ENCODE results near the gene DNLZ.
"Not testable (repeated sequence)": the region's sequence is repeated elsewhere in the genome, so short reads cannot be mapped to it uniquely, and the experiment has no call there.

Gene DNLZ

DNA sequence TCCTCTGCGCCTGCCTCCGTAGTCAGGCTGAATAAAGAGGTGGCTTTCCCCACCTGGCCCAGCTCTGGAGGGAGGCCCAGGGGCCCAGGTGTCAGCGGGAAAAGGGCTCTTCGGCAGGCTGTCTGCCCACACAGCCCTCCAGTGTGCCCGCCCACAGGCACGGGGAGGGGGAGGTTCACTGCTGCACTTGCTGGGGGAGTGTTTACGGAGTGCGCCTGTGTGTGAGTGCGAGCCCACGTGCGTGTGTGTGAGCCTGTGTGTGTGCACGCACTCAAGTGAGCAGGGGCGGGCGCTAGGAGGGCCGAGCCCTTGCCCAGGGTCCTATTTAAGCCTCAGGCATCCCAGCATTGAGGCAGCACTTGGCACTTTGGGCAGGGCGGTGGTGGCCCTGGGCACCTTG, 10.9 kb downstream of the DNLZ start:
- no peak for DNase-seq
- H3K9me3 ChIP-seq (ENCODE audit: control insufficient read depth, low read length): no peaks in the 10 kb centered on the region
- no peaks in the 10 kb centered on the region for H3K27me3 ChIP-seq (replicated peaks; ENCODE audit: control insufficient read depth, insufficient read depth, low read length, poor library complexity, severe bottlenecking)
- no peaks in the 10 kb centered on the region for H3K36me3 ChIP-seq (ENCODE audit: control insufficient read depth, insufficient read depth, low read length)
- H3K27ac ChIP-seq (ENCODE audit: insufficient read depth, low read length, poor library complexity, severe bottlenecking): no peak overlapping the region
- H3K4me3 ChIP-seq (ENCODE audit: insufficient read depth, low read depth, low read length, poor library complexity, severe bottlenecking): no peak overlapping the region
- H3K4me1 ChIP-seq (ENCODE audit: control insufficient read depth, insufficient read depth, low read length, poor library complexity, severe bottlenecking): no peaks in the 10 kb centered on the region

DNA sequence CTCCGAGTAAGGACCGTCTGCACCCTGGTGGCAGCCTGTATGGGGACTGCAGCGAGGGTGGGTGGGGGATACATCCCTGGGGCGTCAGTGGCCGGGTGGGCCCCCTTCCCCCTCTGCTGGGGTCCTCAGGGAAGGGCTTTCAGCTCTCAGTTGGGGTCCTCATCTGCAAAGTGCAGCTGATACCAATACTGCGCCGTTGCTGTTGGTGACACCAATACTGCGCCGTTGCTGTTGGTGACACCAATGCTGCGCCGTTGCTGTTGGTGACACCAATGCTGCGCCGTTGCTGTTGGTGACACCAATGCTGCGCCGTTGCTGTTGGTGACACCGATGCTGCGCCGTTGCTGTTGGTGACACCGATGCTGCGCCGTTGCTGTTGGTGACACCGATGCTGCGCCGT, 11.7 kb downstream of the DNLZ start:
- not testable (repeated sequence) for H3K27me3 ChIP-seq (replicated peaks; ENCODE audit: control insufficient read depth, insufficient read depth, low read length, poor library complexity, severe bottlenecking); H3K4me3 ChIP-seq (ENCODE audit: insufficient read depth, low read depth, low read length, poor library complexity, severe bottlenecking); DNase-seq; H3K4me1 ChIP-seq (ENCODE audit: control insufficient read depth, insufficient read depth, low read length, poor library complexity, severe bottlenecking); H3K36me3 ChIP-seq (ENCODE audit: control insufficient read depth, insufficient read depth, low read length); H3K27ac ChIP-seq (ENCODE audit: insufficient read depth, low read length, poor library complexity, severe bottlenecking); H3K9me3 ChIP-seq (ENCODE audit: control insufficient read depth, low read length)

- Histone ChIP-seq H3K27me3 (replicated peaks; ENCODE audit: control insufficient read depth, insufficient read depth, low read length, poor library complexity, severe bottlenecking) (no peaks in the 10 kb centered on the region), H3K36me3 (ENCODE audit: control insufficient read depth, insufficient read depth, low read length) (no peaks in the 10 kb centered on the region), H3K4me3 (ENCODE audit: insufficient read depth, low read depth, low read length, poor library complexity, severe bottlenecking) (no peak overlapping the region), H3K27ac (ENCODE audit: insufficient read depth, low read length, poor library complexity, severe bottlenecking) (no peak overlapping the region), H3K9me3 (ENCODE audit: control insufficient read depth, low read length) (no peaks in the 10 kb centered on the region), H3K4me1 (ENCODE audit: control insufficient read depth, insufficient read depth, low read length, poor library complexity, severe bottlenecking) (no peaks in the 10 kb centered on the region)
- DNase-seq: no peak
Observed at GRCh38 chr9:136351252-136351800, 12.2 kb downstream of the DNLZ start.

DNA sequence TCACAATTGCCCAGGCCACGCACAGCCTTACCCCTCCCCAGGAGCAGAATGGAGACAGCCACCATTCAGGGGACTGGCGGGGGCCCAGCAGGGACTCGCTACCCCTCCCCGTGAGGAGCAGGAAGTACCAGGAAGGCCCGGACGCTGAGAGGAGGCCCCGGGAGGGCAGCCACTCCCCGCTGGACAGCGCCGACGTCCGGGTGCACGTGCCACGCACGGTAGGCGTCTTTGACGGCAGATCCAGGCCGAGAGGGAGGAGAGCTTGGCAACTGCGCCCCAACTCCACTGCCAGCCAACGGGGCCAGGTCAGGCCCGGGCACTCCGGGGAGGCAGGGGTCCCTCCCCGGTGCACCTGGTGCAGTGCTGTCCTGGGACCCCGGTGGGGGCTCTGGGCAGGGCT, 14.0 kb downstream of the DNLZ start:
- H3K36me3 ChIP-seq (ENCODE audit: control insufficient read depth, insufficient read depth, low read length): no peaks in the 10 kb centered on the region
- no peak overlapping the region for H3K27ac ChIP-seq (ENCODE audit: insufficient read depth, low read length, poor library complexity, severe bottlenecking)
- no peaks in the 10 kb centered on the region for H3K9me3 ChIP-seq (ENCODE audit: control insufficient read depth, low read length)
- no peak for DNase-seq
- no peaks in the 10 kb centered on the region for H3K27me3 ChIP-seq (replicated peaks; ENCODE audit: control insufficient read depth, insufficient read depth, low read length, poor library complexity, severe bottlenecking)
- H3K4me1 ChIP-seq (ENCODE audit: control insufficient read depth, insufficient read depth, low read length, poor library complexity, severe bottlenecking): no peaks in the 10 kb centered on the region
- H3K4me3 ChIP-seq (ENCODE audit: insufficient read depth, low read depth, low read length, poor library complexity, severe bottlenecking): no peak overlapping the region

DNA sequence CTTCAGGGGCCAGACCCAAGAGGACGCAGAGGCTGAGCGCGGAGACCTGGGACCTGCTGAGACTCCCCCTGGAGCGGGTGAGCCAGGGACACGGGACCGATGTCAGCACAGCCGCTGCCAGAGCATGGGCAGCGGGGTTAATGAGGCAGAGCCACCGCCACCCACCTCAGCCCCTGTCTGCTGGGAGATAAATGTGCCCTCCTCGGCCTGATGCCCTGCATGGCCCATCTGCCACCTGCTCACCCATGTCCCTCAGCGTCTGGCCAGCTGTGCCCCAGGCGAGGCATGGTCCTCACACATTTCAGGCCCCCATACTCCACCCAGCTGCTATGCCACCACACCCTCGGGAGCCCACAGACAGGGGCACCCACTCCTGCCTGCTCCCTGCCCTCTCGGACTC, 14.9 kb downstream of the DNLZ start:
- no peak overlapping the region for H3K4me3 ChIP-seq (ENCODE audit: insufficient read depth, low read depth, low read length, poor library complexity, severe bottlenecking)
- no peaks in the 10 kb centered on the region for H3K36me3 ChIP-seq (ENCODE audit: control insufficient read depth, insufficient read depth, low read length)
- H3K4me1 ChIP-seq (ENCODE audit: control insufficient read depth, insufficient read depth, low read length, poor library complexity, severe bottlenecking): no peaks in the 10 kb centered on the region
- H3K9me3 ChIP-seq (ENCODE audit: control insufficient read depth, low read length): no peaks in the 10 kb centered on the region
- no peak overlapping the region for H3K27ac ChIP-seq (ENCODE audit: insufficient read depth, low read length, poor library complexity, severe bottlenecking)
- H3K27me3 ChIP-seq (replicated peaks; ENCODE audit: control insufficient read depth, insufficient read depth, low read length, poor library complexity, severe bottlenecking): no peaks in the 10 kb centered on the region
- no peak for DNase-seq

GRCh38 chr9:136347472-136348256, 15.9 kb downstream of the DNLZ start:
- no peak overlapping the region for H3K27ac ChIP-seq (ENCODE audit: insufficient read depth, low read length, poor library complexity, severe bottlenecking)

DNA sequence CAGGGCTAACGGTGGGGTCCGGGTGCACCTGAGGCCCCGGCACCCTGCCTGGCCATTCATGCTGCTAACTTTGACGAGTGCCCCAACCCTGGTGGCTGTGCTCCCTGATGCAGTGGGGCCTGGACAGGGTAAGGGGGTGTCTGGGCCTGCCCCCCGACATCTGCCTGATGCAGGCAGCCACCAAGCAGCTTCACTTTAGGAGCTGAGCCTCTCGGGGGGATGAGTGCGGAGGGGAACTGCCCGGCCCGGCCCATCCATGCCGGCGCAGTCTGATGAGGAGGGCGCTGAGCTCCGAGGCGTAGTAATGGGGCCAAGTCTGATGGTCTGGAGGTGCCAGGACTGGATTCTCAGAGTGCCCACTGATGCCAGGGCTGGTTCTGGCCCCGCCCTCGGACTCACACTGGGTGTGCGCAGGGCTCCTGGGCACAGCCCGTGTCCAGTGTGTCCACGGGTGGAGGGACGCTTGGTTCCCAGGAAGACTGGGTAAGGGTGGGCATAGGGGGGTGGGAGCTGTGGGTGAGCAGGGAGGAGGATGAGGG, 16.5 kb downstream of the DNLZ start:
- no peaks in the 10 kb centered on the region for H3K36me3 ChIP-seq (ENCODE audit: control insufficient read depth, insufficient read depth, low read length)

More at GRCh38 chr9:136347472-136348256, 15.9 kb downstream of the DNLZ start:
- Histone ChIP-seq H3K4me1 (ENCODE audit: control insufficient read depth, insufficient read depth, low read length, poor library complexity, severe bottlenecking) (peaks cover under 1% of the 10 kb centered on the region), H3K36me3 (ENCODE audit: control insufficient read depth, insufficient read depth, low read length) (no peaks in the 10 kb centered on the region), H3K4me3 (ENCODE audit: insufficient read depth, low read depth, low read length, poor library complexity, severe bottlenecking) (no peak overlapping the region), H3K9me3 (ENCODE audit: control insufficient read depth, low read length) (no peaks in the 10 kb centered on the region), H3K27me3 (replicated peaks; ENCODE audit: control insufficient read depth, insufficient read depth, low read length, poor library complexity, severe bottlenecking) (no peaks in the 10 kb centered on the region)
- DNase-seq: no peak

GRCh38 chr9:136346157-136346481, 17.4 kb downstream of the DNLZ start:
- Histone ChIP-seq H3K9me3 (ENCODE audit: control insufficient read depth, low read length) (no peaks in the 10 kb centered on the region), H3K36me3 (ENCODE audit: control insufficient read depth, insufficient read depth, low read length) (no peaks in the 10 kb centered on the region), H3K27me3 (replicated peaks; ENCODE audit: control insufficient read depth, insufficient read depth, low read length, poor library complexity, severe bottlenecking) (no peaks in the 10 kb centered on the region), H3K27ac (ENCODE audit: insufficient read depth, low read length, poor library complexity, severe bottlenecking) (no peak overlapping the region), H3K4me1 (ENCODE audit: control insufficient read depth, insufficient read depth, low read length, poor library complexity, severe bottlenecking) (peaks cover 6% of the 10 kb centered on the region), H3K4me3 (ENCODE audit: insufficient read depth, low read depth, low read length, poor library complexity, severe bottlenecking) (no peak overlapping the region)
- no peak for DNase-seq

More for the DNA sequence above, 16.5 kb downstream of the DNLZ start:
- Histone ChIP-seq H3K27ac (ENCODE audit: insufficient read depth, low read length, poor library complexity, severe bottlenecking) (no peak overlapping the region), H3K9me3 (ENCODE audit: control insufficient read depth, low read length) (no peaks in the 10 kb centered on the region), H3K4me3 (ENCODE audit: insufficient read depth, low read depth, low read length, poor library complexity, severe bottlenecking) (no peak overlapping the region), H3K27me3 (replicated peaks; ENCODE audit: control insufficient read depth, insufficient read depth, low read length, poor library complexity, severe bottlenecking) (no peaks in the 10 kb centered on the region), H3K4me1 (ENCODE audit: control insufficient read depth, insufficient read depth, low read length, poor library complexity, severe bottlenecking) (peaks cover 6% of the 10 kb centered on the region)
- no peak for DNase-seq

DNA sequence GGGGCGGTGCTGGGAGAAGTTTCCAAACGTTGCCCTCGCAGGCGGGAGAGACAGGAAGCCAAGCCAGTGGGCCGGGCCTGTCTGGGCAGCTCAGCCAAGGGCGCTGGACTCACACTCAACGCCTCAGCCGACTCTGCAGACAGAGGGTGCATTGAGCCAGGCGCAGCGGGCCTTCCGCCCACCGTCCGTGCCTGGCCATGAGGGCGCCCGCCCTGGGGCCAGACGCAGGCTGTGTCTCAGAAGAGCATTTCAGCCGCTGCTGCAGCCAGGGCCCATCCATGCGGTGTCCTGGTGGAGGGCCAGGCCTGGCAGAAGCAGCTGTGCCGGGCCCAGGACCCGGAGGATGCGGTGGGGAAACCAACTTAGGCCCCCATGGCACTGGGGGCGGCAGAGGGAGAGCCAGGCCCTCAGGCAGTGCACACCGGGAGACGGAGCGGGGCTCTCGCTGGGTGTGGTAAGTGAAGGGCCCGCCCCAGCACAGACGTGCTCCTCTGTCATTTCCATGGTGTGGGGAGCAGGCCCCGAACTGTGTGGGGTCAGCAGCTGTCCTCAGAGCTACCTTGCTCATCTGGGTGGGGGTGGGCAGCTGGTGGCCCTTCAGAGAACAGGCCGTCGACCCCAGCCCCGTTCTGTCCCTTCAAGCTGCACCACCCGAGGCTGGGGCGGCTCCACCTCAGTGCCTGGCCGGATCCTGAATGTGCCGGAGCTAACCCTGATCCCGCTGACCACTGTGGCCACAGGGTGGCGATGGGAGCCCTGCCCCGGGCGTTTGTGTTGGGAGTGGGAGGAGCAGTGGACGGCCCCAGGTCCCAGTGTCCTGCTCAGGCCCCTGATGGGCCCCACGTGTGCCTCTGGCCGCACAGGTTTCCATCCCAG, 18.0 kb downstream of the DNLZ start:
- no peak for DNase-seq
- no peaks in the 10 kb centered on the region for H3K36me3 ChIP-seq (ENCODE audit: control insufficient read depth, insufficient read depth, low read length)
- H3K9me3 ChIP-seq (ENCODE audit: control insufficient read depth, low read length): no peaks in the 10 kb centered on the region
- no peak overlapping the region for H3K27ac ChIP-seq (ENCODE audit: insufficient read depth, low read length, poor library complexity, severe bottlenecking)
- no peaks in the 10 kb centered on the region for H3K27me3 ChIP-seq (replicated peaks; ENCODE audit: control insufficient read depth, insufficient read depth, low read length, poor library complexity, severe bottlenecking)
- peaks cover 6% of the 10 kb centered on the region for H3K4me1 ChIP-seq (ENCODE audit: control insufficient read depth, insufficient read depth, low read length, poor library complexity, severe bottlenecking)
- no peak overlapping the region for H3K4me3 ChIP-seq (ENCODE audit: insufficient read depth, low read depth, low read length, poor library complexity, severe bottlenecking)
